Hepatic stellate cell (primary cell): Measurements from ENCODE around the gene KIRREL3.
A peak's percentile ranks its signal among the peaks of the same experiment; 100 is the strongest.

Source experiments
- DNase-seq: peaks from one replicate; pipeline ENCODE4 v3.0.0; 2011; ENCODE audit warnings: low spot score

Gene KIRREL3

GRCh38 chr11:126466236-126467045 is 534.1 kb downstream of the KIRREL3 start:
- DNase-seq = no peak

- DNase-seq = no peak
Observed at GRCh38 chr11:126465573-126466188, 534.9 kb downstream of the KIRREL3 start.

GRCh38 chr11:126464796-126465195 is 535.8 kb downstream of the KIRREL3 start:
- DNase-seq = no peak

- no peak for DNase-seq
Observed at GRCh38 chr11:126462422-126462821, 538.1 kb downstream of the KIRREL3 start.

GRCh38 chr11:126461996-126462395 is 538.6 kb downstream of the KIRREL3 start:
- no peak for DNase-seq

GRCh38 chr11:126461096-126461440 is 539.5 kb downstream of the KIRREL3 start:
- no peak for DNase-seq

- no peak for DNase-seq
Observed at GRCh38 chr11:126460417-126461095, 540.0 kb downstream of the KIRREL3 start.

- no peak for DNase-seq
Observed at GRCh38 chr11:126459691-126460281, 540.8 kb downstream of the KIRREL3 start.

GRCh38 chr11:126457817-126458216 is 542.8 kb downstream of the KIRREL3 start:
- no peak for DNase-seq

GRCh38 chr11:126456783-126457542 is 543.6 kb downstream of the KIRREL3 start:
- DNase-seq = no peak

- no peak for DNase-seq
Observed at GRCh38 chr11:126456089-126456488, 544.5 kb downstream of the KIRREL3 start.

GRCh38 chr11:126452241-126453101 is 548.1 kb downstream of the KIRREL3 start:
- DNase-seq = no peak

GRCh38 chr11:126451211-126451802 is 549.3 kb downstream of the KIRREL3 start:
- no peak for DNase-seq

- no peak for DNase-seq
Observed at GRCh38 chr11:126450806-126451205, 549.8 kb downstream of the KIRREL3 start.

GRCh38 chr11:126450198-126450597 is 550.4 kb downstream of the KIRREL3 start:
- DNase-seq = no peak

GRCh38 chr11:126446581-126446980 is 554.0 kb downstream of the KIRREL3 start:
- no peak for DNase-seq

GRCh38 chr11:126444072-126444471 is 556.5 kb downstream of the KIRREL3 start:
- no peak for DNase-seq

GRCh38 chr11:126443120-126443519 is 557.5 kb downstream of the KIRREL3 start:
- DNase-seq = no peak

GRCh38 chr11:126440792-126441514 is 559.6 kb downstream of the KIRREL3 start:
- peak; percentile 94 for DNase-seq

- DNase-seq = no peak
Observed at GRCh38 chr11:126440276-126440675, 560.3 kb downstream of the KIRREL3 start.
